Progenitor cell of endocrine pancreas (in vitro differentiated cells): ENCODE data around the gene MYF6. TPM values are rescaled to one million over a fixed set of nuclear protein-coding genes. Genes with fewer than 3 reads are reported as not detected.

Experiments
- DNase-seq: peaks from one replicate; pipeline ENCODE4 v3.0.0; 2021; ENCODE audit warnings: low spot score; ENCODE audit not compliant: unreplicated experiment
- H3K27ac Mint-ChIP-seq: 2 replicates; pipeline ENCODE4 v1.8.0; 2021; ENCODE audit warnings: mild to moderate bottlenecking, moderate library complexity, mixed read lengths
- H3K27me3 Mint-ChIP-seq: 2 replicates; pipeline ENCODE4 v1.8.0; 2021; ENCODE audit warnings: mixed read lengths
- H3K36me3 Mint-ChIP-seq: 2 replicates; pipeline ENCODE4 v1.8.0; 2022; ENCODE audit warnings: mixed read lengths; ENCODE audit not compliant: insufficient read depth
- H3K4me1 Mint-ChIP-seq: 2 replicates; pipeline ENCODE4 v1.8.0; 2021; ENCODE audit warnings: low read depth, mixed read lengths
- H3K4me3 Mint-ChIP-seq: 2 replicates; pipeline ENCODE4 v1.8.0; 2021; ENCODE audit warnings: low read depth, mild to moderate bottlenecking, moderate library complexity, mixed read lengths
- H3K9me3 Mint-ChIP-seq: 2 replicates; pipeline ENCODE4 v1.8.0; 2021; ENCODE audit warnings: low read depth, mixed read lengths
- total RNA-seq: library from RNA; stranded (reverse); gene quantifications from 2 replicates; pipeline ENCODE4 v1.2.1, GENCODE V29; 2021
- TF ChIP-seq, protein P1 (sequence below): fragments of 200-600 bp; sonication (generic); IDR thresholded peaks from one replicate; pipeline ENCODE4 v1.5.0; 2021; ENCODE audit warnings: antibody characterized with exemption, mild to moderate bottlenecking; ENCODE audit not compliant: unreplicated experiment

MYF6 gene
- total RNA-seq, 1 donor from 2014 or later: not detected

DNA sequence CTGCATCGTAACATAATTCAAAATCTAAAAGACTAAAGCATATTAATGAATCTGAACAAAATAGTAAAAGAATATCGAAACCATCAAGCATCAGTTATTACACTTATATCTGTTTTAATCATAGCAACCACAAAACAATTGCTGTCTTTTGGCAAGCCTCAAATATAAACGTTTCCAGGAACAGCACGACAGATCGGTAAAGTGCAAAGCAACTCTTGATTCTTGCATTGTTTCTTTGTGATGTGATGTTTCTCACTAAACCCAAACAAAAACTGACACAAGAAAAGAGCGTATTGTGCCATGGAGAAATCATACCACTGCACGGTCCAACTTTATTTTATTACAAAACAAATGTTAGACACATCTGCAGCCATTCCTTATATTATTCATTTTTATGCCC lies 9.2 kb upstream of the MYF6 start:
- H3K27me3 Mint-ChIP-seq: peaks cover 2% of the 10 kb centered on the region
- H3K9me3 Mint-ChIP-seq: no peaks in the 10 kb centered on the region
- peaks cover 18% of the 10 kb centered on the region for H3K4me1 Mint-ChIP-seq
- no peak overlapping the region for H3K4me3 Mint-ChIP-seq
- H3K36me3 Mint-ChIP-seq: no peaks in the 10 kb centered on the region
- no peak for DNase-seq
- TF ChIP-seq, protein P1, sequence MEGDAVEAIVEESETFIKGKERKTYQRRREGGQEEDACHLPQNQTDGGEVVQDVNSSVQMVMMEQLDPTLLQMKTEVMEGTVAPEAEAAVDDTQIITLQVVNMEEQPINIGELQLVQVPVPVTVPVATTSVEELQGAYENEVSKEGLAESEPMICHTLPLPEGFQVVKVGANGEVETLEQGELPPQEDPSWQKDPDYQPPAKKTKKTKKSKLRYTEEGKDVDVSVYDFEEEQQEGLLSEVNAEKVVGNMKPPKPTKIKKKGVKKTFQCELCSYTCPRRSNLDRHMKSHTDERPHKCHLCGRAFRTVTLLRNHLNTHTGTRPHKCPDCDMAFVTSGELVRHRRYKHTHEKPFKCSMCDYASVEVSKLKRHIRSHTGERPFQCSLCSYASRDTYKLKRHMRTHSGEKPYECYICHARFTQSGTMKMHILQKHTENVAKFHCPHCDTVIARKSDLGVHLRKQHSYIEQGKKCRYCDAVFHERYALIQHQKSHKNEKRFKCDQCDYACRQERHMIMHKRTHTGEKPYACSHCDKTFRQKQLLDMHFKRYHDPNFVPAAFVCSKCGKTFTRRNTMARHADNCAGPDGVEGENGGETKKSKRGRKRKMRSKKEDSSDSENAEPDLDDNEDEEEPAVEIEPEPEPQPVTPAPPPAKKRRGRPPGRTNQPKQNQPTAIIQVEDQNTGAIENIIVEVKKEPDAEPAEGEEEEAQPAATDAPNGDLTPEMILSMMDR: no peak
- no peak overlapping the region for H3K27ac Mint-ChIP-seq

DNA sequence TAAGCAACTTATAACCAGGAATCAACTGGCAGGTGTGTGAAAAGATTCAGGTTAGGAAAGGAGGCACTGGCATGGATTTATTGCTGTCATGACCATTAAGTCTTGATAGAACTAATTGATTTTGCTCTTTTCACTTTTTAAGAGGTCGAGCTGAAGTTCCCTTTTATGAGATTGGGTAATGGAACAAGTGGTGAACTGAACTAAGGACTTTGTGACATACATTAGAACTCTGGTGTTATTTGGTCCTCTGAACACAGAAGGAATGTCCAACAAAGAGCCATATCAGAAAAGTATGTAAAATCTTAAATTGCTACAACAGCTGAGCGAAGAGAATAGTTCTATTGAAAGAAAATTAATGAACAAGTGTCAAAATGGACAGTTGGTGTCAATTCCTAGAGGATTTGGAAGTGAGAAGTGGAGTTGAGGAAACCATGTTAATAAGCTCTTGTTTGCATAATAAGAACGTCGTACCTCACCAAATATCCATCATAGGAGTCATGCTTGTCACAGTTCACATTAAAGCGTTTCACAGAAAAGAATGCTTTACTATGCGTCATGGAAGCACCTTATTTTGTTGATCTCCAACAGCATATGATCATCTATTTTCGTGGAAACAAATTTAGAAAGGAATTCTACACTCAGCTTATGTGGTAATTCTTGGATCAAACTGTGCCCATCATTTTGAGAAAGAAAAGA lies 8.4 kb upstream of the MYF6 start:
- Mint-ChIP-seq H3K36me3 (no peaks in the 10 kb centered on the region), H3K9me3 (no peaks in the 10 kb centered on the region), H3K4me3 (no peak overlapping the region), H3K27me3 (peaks cover 5% of the 10 kb centered on the region), H3K27ac (no peak overlapping the region), H3K4me1 (peaks cover 16% of the 10 kb centered on the region)
- DNase-seq: no peak
- TF ChIP-seq, protein P1: no peak

DNA sequence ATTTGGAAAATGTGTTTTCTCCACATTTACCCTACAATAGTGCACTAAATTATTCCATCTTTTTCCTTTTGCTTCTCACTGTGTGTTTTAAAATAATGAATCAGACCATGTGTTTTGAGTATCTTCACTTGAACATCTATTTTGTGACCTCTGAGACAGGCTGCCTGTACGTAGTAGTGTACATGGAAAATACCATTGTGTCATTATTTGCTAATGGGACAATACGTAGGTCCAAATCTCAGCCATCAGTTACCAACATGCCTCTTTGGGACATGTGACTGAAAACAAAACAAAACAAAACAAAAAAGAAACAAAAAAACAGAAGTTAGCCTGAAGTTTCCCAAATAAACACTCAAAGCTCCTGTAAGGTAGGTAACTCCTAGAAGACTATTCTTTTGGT lies 7.1 kb upstream of the MYF6 start:
- no peak overlapping the region for H3K4me3 Mint-ChIP-seq
- H3K4me1 Mint-ChIP-seq: peaks cover 14% of the 10 kb centered on the region
- H3K27me3 Mint-ChIP-seq: peaks cover 5% of the 10 kb centered on the region
- DNase-seq: no peak
- no peaks in the 10 kb centered on the region for H3K36me3 Mint-ChIP-seq
- no peak overlapping the region for H3K27ac Mint-ChIP-seq
- H3K9me3 Mint-ChIP-seq: no peaks in the 10 kb centered on the region
- TF ChIP-seq, protein P1: no peak

DNA sequence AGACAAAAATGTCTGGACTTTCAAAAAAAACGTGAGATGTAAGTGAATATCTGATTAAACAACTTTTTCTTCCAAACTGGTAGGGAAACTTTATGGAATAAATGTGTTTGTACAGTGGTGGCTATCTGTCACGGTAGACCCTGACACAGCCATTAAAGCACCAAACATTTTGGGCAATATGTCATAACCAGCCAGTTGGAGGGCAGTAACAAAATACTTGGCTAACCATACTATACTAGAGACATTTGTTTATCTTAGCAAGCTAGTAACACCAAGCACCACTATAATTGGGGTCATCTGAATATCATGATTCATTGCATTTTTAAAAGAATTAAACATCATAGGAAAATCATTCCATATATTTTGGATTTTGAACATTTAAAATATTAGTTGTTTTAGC lies 6.0 kb upstream of the MYF6 start:
- no peaks in the 10 kb centered on the region for H3K36me3 Mint-ChIP-seq

DNA sequence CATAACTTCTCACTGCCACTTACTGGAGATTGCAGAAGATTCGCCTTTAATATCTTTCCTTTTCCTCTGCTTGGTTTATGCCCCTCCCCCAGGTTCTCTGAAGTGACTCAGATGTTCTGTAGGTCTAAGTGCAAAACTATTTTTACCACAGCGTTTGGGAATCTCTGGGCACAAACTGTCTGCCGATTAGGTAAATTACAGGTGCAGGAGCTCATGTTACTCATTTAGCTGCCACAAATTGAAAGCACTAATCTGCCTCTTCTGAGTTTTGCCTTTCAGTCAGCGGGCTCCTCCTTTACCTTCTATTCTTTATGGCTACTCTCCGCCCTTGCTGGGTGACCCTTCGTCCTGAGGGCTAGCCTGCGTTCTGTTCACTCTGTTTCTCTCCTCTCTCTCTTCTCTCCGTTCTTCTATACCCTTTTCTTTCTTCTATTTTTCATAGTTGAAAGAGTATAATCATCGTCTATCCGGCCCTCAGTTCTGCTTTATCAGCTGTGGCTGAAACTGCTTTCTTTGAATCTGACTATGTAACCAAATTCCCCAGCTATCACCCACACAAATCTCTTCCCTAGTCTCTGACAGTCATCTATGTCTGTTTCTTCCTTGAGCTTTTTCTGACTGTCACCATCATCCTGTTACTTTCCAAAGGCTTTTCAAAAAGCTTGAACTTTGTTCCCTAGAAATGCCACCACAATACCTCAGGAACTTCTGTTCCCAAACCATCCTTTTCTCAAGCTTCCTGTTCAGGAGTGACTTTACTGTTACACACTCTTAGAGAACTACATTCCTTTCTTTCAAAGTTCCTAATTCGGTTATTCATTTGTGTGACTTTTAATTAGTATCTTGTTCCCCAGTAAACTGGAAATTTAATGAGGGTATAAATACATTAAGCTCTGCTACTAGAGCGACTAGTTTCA lies 4.3 kb upstream of the MYF6 start:
- peaks cover 10% of the 10 kb centered on the region for H3K4me1 Mint-ChIP-seq
- DNase-seq: no peak
- peak overlapping the region; percentile 12 for H3K27ac Mint-ChIP-seq
- peaks cover 31% of the 10 kb centered on the region for H3K27me3 Mint-ChIP-seq
- no peaks in the 10 kb centered on the region for H3K36me3 Mint-ChIP-seq
- no peaks in the 10 kb centered on the region for H3K9me3 Mint-ChIP-seq
- TF ChIP-seq, protein P1: no peak
- H3K4me3 Mint-ChIP-seq: no peak overlapping the region

More for the DNA sequence above, 6.0 kb upstream of the MYF6 start:
- Mint-ChIP-seq H3K27ac (no peak overlapping the region), H3K4me1 (peaks cover 14% of the 10 kb centered on the region), H3K4me3 (no peak overlapping the region), H3K9me3 (no peaks in the 10 kb centered on the region), H3K27me3 (peaks cover 14% of the 10 kb centered on the region)
- TF ChIP-seq, protein P1: no peak
- no peak for DNase-seq
